ENCODE data around the gene SKA3. TPM values are rescaled to one million over a fixed set of nuclear protein-coding genes. Genes with fewer than 3 reads are reported as not detected.
"Not testable (repeated sequence)": the region's sequence is repeated elsewhere in the genome, so short reads cannot be mapped to it uniquely, and the experiment has no call there.

SKA3 gene
- polyA plus RNA-seq, 1 of the 3 experiments (the other 2 are of a cell fraction): 5.9 TPM

- no peak for TF ChIP-seq SMC3 (IDR thresholded peaks at IDR 0.05; ENCODE audit: low read depth, low read length)
- TF ChIP-seq REST (IDR thresholded peaks at IDR 0.05; ENCODE audit: low read depth, low read length): no peak
- TF ChIP-seq FOXM1 (IDR thresholded peaks at IDR 0.05; ENCODE audit: low read depth): peak; percentile 58; the same call in 1 of the 2 replicates
- peak; percentile 86 for TF ChIP-seq NRF1 (IDR thresholded peaks at IDR 0.05; ENCODE audit: low read depth, low read length)
- TF ChIP-seq USF1 (IDR thresholded peaks at IDR 0.05; ENCODE audit: borderline replicate concordance, low read depth): no peak
- peak; percentile 68; the same call in 1 of the 2 replicates for TF ChIP-seq MAX (IDR thresholded peaks at IDR 0.05; ENCODE audit: low read depth)
Observed at GRCh38 chr13:21176215-21176981, at the start of gene SKA3, which contains the start of gene MRPL57 (continued).

GRCh38 chr13:21225082-21225481 is 48.7 kb upstream of the SKA3 start:
- H3K4me3 ChIP-seq (ENCODE audit: low read depth in 2 of 2, low read length in 1 of 2): no peak overlapping the region
- H3K9ac ChIP-seq: no peak overlapping the region
- H3K27me3 ChIP-seq (ENCODE audit: insufficient read depth): peaks cover 7% of the 10 kb centered on the region; the same call in 1 of the 2 replicates
- H2AFZ ChIP-seq (ENCODE audit: low read depth): no peak overlapping the region
- ChIA-PET CTCF (no interaction called here), POLR2A (no interaction called here)
- 38% methylated on average over 6 of the region's 6 CpGs for WGBS (ENCODE audit: low lambda C conversion rate)
- H3K9me2 ChIP-seq: no peaks in the 10 kb centered on the region
- no peak for TF ChIP-seq CHD2 (IDR thresholded peaks at IDR 0.05; ENCODE audit: low read length, partially characterized antibody)
- TF ChIP-seq RCOR1 (IDR thresholded peaks at IDR 0.05; ENCODE audit: low read length): no peak
- TF ChIP-seq RFX5 (IDR thresholded peaks at IDR 0.05; ENCODE audit: low read length): no peak
- no peak for DNase-seq
- H3K79me2 ChIP-seq (ENCODE audit: insufficient read depth): no peaks in the 10 kb centered on the region
- H4K20me1 ChIP-seq (ENCODE audit: insufficient read depth): no peaks in the 10 kb centered on the region
- H3K36me3 ChIP-seq (replicated peaks in 1 of 2; ENCODE audit: control insufficient read depth in 1 of 2, insufficient read depth in 2 of 2, low read length in 1 of 2): no peaks in the 10 kb centered on the region
- H3F3A ChIP-seq (replicated peaks; ENCODE audit: insufficient read depth): no peaks in the 10 kb centered on the region
- H3K27ac ChIP-seq (ENCODE audit: low read depth in 2 of 2, low read length in 1 of 2): no peak overlapping the region
- no peak overlapping the region for H3K4me2 ChIP-seq
- H3K9me3 ChIP-seq: 0 out of 2 replicates have a peak, but pooled peaks cover 4% of the 10 kb centered on the region
- no peaks in the 10 kb centered on the region for H3K4me1 ChIP-seq (ENCODE audit: control insufficient read depth in 1 of 2, insufficient read depth in 2 of 2, low read depth in 1 of 2, low read length in 1 of 2)

- Histone ChIP-seq H3F3A (replicated peaks; ENCODE audit: insufficient read depth) (no peaks in the 10 kb centered on the region), H3K9ac (no peak overlapping the region), H3K27me3 (ENCODE audit: insufficient read depth) (peaks cover 7% of the 10 kb centered on the region; the same call in 1 of the 2 replicates), H3K79me2 (ENCODE audit: insufficient read depth) (no peaks in the 10 kb centered on the region), H3K36me3 (replicated peaks in 1 of 2; ENCODE audit: control insufficient read depth in 1 of 2, insufficient read depth in 2 of 2, low read length in 1 of 2) (no peaks in the 10 kb centered on the region), H3K4me3 (ENCODE audit: low read depth in 2 of 2, low read length in 1 of 2) (no peak overlapping the region), H4K20me1 (ENCODE audit: insufficient read depth) (no peaks in the 10 kb centered on the region), H3K9me2 (no peaks in the 10 kb centered on the region), H2AFZ (ENCODE audit: low read depth) (no peak overlapping the region), H3K4me1 (ENCODE audit: control insufficient read depth in 1 of 2, insufficient read depth in 2 of 2, low read depth in 1 of 2, low read length in 1 of 2) (peaks cover 0 to 3% of the 10 kb centered on the region in 2 experiments; a peak in 1 of 4 replicates), H3K9me3 (0 out of 2 replicates have a peak, but pooled peaks cover 4% of the 10 kb centered on the region), H3K4me2 (no peak overlapping the region), H3K27ac (ENCODE audit: low read depth in 2 of 2, low read length in 1 of 2) (no peak overlapping the region)
- no peak for TF ChIP-seq RAD21 (IDR thresholded peaks at IDR 0.05; ENCODE audit: low read length)
- no peak for TF ChIP-seq FOXJ3 (CRISPR knock-in tag; IDR thresholded peaks at IDR 0.05)
- no peak for TF ChIP-seq EP300 (IDR thresholded peaks at IDR 0.05; ENCODE audit: borderline replicate concordance in 1 of 2, low read depth in 1 of 2, low read length in 1 of 2)
- no peak for TF ChIP-seq ZBTB33 (IDR thresholded peaks at IDR 0.05; ENCODE audit: borderline replicate concordance, low read depth)
- CTCF ChIA-PET: no interaction called here
- POLR2A ChIA-PET: no interaction called here
- no peak for DNase-seq
Observed at GRCh38 chr13:21221268-21221667, 44.9 kb upstream of the SKA3 start.

GRCh38 chr13:21219716-21220115 is 43.4 kb upstream of the SKA3 start:
- H3K4me1 ChIP-seq (ENCODE audit: control insufficient read depth in 1 of 2, insufficient read depth in 2 of 2, low read depth in 1 of 2, low read length in 1 of 2); H3K27me3 ChIP-seq (ENCODE audit: insufficient read depth); H4K20me1 ChIP-seq (ENCODE audit: insufficient read depth); H3F3A ChIP-seq (replicated peaks; ENCODE audit: insufficient read depth); H3K9me2 ChIP-seq; H3K9ac ChIP-seq; H3K9me3 ChIP-seq; H3K27ac ChIP-seq (ENCODE audit: low read depth in 2 of 2, low read length in 1 of 2); H3K79me2 ChIP-seq (ENCODE audit: insufficient read depth); H3K4me2 ChIP-seq; H3K4me3 ChIP-seq (ENCODE audit: low read depth in 2 of 2, low read length in 1 of 2); H3K36me3 ChIP-seq (replicated peaks in 1 of 2; ENCODE audit: control insufficient read depth in 1 of 2, insufficient read depth in 2 of 2, low read length in 1 of 2); POLR2A ChIA-PET; CTCF ChIA-PET; DNase-seq; H2AFZ ChIP-seq (ENCODE audit: low read depth): not testable (repeated sequence)
- 52% methylated on average over 3 of the region's 3 CpGs for WGBS (ENCODE audit: low lambda C conversion rate)
